GM18868 (cell line): ENCODE results near the gene VSTM4.

Source experiments
- ATAC-seq: cut with Tn5 transposase; IDR thresholded peaks from one replicate; pipeline ENCODE4 v1.9.1; 2021; ENCODE audit warnings: mild to moderate bottlenecking, moderate library complexity; ENCODE audit not compliant: unreplicated experiment

The VSTM4 gene

DNA sequence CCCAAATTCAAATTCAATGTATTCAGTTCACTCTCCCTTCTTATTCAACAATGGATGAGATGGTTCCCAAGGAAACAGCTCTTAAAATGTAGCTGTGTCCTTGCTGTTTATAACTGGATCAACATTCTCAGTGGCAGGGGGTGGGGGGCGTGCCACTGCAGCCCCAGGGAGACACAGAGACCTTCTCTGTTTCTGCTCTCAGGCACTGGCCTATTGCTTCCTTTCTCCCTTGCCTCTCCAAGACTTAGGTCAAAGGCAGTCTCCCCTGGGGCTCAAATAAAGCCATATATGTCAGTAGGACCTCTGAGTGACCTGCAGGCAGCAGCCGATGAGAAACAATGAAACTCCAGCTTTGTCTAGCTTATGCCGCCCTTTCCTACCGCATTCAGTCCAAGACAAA lies 20.7 kb downstream of the VSTM4 start:
- ATAC-seq = no peak

DNA sequence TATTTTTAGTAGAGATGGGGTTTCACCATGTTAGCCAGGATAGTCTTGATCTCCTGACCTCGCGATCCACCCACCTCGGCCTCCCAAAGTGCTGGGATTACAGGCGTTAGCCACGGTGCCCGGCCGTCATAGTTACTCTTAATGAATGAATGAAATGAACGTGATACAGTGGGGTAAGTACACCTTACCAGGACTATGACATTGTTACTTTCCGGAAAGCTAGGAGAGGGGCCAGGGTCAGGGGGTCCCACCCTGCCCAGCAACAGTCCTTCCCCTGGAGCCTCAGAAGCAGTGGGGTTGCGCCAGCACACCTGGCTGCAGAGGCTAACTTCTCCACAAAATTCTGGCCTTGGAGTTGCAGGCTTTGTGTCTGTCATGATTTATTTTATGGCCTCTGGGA lies 21.4 kb downstream of the VSTM4 start:
- ATAC-seq = no peak

DNA sequence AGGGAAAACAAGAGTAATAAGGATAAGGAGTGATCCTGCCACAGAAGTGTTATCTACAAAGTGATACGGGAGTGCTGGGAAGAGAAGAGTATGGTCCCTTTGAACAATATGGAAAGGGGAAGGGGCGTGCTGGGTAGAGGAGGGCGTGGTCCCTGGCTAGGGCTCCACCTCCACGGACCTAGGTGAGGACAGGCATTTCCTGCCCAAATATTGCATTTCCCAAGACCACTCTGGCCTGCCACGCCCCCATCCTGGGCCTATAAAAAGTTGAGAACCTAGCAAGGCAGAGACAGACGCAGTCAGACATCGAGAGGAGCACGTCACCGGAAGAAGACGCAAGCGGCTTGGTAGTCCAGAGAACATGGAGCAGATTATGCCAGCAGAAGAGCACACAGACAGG lies 22.8 kb downstream of the VSTM4 start:
- no peak for ATAC-seq

DNA sequence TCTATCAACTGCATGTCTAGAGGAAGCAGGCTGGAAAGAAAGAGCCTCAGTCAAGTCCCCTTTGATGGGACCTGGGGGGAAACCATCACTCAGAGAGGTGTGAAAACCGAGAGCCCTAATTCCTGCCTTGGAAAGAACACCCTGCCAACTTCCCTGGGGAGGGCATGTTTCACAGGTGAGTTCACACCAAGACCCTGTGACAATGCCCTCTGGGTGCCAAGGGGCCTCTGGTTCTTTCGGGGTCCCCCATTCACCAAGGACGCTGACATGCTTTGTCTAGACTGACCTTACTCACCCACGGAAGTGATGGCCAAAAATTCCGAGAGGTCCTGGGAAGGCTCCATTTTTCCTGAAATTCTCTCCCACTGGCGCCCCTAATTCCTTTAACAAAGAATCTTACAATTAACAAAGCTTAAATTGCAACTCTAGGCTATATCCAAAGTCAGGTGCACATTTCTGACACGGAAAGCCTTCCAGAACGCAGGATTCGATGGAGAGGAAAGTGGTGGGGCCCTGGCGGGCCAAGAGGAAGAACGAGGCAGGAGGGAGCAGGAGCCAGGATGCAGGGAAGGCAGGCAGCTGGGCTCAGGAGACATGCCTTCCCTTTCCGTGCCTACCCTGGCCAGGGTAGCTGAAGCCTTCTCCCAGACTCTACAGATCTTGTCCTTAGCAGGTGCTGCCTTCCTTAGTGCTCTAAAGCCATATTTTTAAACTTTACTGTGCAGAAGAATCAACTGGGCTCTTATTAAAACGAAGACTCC lies 23.7 kb downstream of the VSTM4 start:
- ATAC-seq = no peak

DNA sequence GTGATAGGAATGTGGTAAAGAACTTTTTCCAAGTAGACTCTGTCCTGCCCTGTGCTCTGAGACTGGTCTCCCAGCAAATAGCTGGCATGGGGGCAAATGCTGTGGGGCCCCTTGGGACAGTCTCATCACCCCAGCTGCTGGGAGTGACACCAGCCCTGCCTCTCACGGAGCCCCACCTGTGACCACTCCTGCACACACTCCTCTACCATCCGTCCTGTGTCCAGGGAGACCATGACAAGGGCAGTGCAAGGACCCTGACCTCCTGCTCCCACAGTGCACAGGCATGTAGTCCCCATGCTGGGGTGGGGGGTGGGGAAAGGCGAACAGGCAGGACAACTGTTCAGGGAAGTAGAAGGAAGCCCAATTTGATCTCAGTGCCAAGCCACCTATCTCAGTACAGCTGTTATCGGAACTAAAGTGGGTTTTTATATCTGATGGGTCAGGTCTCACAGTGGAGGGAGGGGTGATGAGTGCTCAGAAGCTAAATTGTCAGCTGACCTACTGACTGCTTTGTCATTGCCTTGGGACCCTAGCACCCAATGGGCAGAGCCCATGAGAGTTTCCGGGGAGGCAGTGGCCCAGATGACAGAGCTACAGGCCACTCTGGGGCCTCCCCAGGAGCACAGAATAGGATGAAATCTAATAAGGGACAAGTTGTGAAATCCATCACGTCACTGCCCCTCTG lies 24.5 kb downstream of the VSTM4 start:
- ATAC-seq = no peak

DNA sequence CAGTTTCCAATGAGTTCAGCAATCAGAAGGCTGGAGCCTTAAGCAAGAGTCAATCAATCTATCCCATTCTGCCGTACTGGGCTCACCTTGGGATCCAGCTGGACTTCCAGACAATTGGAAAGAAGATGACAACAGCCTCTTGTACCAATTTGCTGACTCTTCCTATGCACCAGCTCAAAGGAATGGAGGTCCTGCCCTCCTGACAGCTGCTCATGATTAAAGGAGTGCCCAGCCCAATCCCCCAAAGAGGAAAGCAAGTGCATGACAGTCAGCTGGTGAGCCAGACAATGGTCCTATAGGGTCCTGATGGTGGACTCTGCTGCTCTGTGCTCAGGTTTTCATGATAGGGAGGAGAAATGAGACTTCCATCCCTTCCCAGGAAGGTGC lies 25.1 kb downstream of the VSTM4 start:
- ATAC-seq = no peak

DNA sequence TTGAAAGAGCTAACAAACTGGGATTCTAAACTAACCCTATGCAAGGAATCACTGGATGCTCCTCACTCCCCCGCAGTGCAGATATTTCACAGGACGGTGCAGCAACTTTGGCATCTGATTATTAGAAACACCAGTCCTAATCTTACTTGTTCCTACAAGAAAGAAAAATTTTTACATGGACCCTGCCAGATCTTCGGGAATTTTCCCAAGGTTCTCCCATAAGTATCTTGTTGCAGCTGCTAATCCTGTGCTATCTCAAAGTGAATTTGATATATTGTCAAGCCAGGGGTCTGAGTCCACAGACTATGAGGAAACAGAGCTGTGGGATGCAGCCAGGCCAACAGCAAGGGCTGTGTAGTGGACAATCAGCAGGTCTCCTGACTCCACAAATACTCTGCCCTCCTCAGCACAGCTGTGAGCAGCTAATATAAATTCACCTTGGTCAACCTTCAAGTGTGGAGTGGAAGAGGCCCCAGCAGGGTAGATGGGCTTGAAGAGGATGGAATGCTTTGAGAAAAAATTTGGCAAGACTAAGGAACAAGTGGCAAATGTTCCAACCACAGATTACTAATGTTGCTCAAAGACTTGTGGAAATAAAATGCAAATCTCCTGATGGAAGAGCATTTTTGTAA lies 25.6 kb downstream of the VSTM4 start:
- ATAC-seq = no peak

DNA sequence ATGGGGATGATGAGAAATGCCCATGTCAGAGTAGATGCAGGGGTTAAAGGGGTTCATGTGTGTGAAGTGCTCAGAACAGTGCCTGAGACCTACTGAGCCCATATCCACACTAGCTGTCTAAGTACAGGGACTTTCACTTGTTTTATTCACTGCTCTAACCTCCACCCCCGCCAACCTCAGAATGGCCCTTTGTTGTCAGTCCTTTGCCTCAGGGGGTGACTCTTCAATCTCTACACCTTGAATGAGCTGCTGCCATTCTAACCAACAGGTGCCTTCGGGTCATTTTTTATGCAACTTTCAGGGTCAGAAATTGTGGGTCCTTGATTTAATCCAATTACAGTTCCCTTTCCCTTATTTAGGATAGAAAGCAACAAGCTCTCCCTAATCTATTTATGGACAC lies 26.2 kb downstream of the VSTM4 start:
- ATAC-seq = no peak

DNA sequence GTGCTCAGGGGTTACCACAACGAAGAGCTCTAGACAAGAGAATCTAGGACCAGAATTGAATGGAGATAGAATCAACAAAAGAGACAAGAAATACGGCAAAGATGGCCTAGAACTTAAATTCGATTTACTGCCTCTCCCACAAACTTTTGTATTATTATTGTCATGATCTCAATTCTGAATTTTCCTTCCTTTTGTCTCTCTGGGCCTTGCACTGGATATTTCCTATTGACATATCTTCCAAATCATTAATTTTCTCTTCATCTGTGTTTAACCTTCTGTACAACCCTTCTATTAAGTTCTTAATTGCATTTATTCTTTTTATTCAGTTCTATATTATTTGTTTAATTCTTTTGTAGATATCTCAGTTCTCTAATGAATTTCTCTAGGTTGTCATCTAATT lies 28.4 kb downstream of the VSTM4 start:
- no peak for ATAC-seq

DNA sequence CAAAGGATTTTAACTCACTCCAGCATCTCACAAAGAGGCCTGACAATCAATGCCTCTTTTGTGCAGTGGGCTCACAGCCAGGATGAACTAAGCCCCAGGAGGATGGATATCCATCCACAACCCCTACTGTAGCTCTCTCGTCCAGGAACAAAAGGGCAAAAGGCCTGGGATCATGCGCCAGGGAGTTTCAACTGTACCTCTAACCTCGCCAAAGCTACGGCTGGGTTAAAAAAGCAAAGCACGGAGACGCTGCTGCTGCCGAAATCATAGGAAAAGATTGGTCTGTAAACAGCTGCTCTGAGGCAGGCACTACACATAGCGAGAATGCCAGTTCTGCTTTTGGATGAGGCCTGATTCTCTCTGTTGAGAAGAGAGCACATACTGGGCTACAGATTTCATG lies 32.1 kb downstream of the VSTM4 start:
- ATAC-seq = no peak

DNA sequence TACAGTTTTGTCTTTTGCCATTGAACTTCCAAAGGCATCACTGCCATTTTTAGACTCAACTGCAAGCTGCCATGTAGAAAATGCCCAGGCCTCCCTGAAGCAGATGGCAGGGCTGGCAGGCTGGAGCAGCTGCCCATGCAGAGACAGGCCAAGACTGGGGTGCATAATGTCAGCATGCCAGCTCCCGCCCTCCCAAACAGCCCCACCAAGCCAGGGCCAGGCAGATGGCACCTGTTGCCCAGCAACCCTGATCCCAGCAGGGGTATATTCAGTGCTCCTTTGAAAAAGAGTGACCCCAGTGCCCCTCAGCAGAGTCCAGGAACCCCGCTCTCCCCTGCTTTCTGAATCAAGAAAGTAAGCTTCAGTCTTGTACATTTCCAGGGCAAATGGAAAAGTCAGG lies 32.6 kb downstream of the VSTM4 start:
- ATAC-seq = no peak

DNA sequence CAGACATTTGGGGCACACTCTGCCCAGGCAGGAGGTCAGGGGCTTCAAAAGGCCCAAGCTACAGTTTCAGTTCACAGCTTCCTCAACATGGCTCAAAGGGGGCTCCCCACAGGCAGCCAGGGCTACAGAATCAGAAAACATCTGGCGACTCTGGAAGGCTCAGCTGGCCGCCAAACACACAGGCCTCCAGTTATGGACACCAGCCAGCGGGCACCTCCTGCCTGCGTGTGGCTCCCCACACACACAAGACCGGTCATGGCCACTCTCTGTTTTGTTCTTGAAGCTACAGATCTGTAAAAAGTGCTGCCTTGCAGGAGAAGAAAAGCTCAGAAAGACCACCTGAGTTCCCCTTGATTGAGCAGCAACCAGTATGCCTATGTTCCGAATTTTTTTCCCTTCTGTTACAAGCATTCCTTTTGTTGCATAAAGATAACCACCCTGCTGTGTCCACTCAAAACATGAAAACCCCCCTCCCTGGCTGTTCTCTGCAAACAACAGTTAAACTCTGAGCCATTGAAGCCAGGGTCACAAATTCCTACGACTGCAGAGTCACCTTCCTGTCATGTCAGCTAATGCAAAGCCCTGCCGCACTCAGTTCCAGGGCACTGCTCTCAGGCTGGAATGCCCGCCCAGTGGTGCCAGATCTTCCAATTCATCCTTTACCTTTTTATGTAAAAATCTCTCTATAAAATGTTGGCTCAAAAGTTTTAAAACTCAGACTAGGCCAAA lies 33.6 kb downstream of the VSTM4 start:
- no peak for ATAC-seq

DNA sequence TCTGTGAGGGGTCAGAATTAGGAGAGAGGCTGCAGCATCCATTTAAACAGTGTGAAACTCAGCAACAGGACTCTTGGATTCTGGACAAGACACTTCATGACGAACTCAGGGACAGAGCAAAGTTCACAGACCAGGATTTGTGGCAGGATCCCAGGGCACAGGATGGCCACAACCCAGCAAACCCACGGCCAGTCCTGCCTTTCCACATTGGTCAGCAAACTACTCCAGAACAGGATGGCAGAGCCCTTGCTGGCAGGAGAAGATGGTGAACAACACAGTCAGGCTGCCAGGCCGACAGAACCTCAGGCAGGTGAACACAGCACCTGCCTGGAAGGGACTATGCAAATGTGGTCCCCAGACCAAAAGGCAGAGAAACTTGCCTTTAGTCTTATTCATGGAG lies 34.4 kb downstream of the VSTM4 start:
- ATAC-seq = no peak

DNA sequence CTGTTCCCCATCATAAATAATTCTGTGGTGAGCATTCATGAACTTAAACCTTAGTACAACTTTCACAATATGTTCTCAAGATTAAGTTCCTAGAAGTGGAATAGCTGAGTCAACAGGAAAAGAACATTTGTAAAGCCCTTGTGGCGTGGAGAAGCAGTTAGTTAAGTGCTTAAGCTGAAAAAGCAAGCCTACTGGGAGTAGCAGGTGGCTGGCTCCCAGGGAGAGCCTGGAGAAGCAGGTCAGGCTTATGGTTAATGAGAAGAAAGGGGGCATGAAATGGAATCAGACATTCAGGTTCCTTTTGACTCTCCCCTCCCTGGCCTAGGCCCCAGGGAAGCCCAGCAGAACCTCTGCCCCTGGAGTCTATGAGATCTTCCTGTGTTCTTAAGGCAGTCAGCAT lies 35.3 kb downstream of the VSTM4 start:
- no peak for ATAC-seq

DNA sequence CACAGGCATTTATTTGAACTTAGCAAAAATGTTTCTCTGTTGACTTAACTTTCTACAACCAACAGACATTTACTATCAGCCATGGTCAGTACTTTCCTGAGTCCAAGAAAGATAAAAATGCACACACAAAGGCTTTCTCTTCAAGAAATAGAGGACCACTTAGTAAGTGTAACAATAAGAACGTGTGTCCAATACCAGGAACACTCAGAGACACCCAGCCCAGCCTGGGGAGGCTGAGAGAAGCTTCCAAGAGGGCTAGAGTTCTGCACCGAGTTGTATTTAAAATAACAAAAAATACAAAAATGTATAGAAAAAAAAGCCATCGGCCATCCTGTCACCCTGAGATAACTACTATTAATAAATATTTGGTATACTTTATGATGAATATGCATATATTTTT lies 35.8 kb downstream of the VSTM4 start:
- ATAC-seq = no peak

DNA sequence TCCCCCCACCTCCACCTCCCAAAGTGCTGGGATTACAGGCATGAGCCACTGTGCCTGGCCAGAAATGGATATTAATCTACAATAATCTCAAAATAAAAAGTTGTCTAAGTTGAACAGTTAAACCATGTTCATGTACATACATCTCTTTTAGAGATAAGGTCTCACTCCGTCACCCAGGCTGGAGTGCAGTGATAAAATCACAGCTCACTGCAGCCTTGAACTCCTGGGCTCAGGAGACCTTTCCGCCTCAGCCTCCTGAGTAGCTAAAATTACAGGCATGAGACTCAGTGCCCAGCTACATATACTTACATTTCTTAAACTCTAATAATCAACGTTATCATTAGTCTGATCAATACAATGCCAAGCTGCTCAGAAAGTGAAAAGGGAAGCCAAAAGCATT lies 36.2 kb downstream of the VSTM4 start:
- no peak for ATAC-seq

DNA sequence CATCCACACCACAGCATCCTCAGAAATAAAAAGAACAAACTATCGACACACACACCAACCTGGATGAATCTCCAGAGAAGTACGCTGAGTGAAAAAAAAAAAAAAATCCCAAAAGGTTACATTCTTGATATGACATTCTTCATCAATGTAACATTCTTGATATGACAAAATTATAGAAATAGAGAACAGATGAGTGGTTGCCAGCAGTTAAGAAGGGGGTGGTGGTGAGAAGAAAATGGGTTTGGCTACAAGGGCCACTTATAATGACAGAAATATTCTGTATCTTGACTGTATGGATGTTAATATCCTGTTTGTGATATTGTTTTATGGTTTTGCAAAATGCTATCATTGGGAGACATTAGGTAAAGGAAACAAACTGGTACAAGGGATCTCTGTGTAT lies 36.9 kb downstream of the VSTM4 start:
- no peak for ATAC-seq

DNA sequence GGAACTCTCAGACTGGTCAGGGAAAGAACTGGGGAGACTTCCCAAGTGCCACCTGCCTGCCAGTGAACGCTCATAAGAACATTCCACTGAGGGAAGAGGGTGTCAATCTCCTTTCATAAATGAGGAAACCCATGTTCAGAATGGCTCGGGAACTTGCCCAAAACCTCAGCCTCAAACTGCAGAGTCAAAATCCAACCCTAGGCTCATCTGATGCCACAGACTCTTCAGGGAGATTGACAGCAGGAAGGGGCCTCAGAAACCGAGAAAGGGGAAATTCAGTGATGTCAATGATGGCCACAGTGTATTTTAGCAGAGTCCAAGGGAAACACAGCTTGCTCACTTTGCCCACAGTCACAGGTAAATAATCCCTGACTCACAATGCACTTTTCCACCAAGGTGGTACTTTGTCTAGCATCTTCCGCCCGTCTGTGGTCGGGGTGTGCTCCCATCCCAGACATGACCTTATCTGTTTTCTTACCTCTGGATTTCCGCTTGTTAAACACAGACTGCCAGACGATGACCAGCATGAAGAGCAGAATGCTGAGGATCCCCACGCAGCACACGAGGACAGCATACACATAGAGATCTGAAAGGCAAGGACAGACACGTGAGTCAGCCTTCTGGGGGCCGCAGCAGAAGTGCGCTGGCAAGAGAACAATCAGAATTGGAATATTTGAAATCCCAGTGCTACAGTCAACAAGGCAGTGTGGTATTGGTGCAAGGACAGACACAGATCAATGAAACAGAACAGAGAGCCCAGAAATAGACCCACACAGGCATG lies 38.4 kb downstream of the VSTM4 start:
- ATAC-seq = peak; percentile 91

DNA sequence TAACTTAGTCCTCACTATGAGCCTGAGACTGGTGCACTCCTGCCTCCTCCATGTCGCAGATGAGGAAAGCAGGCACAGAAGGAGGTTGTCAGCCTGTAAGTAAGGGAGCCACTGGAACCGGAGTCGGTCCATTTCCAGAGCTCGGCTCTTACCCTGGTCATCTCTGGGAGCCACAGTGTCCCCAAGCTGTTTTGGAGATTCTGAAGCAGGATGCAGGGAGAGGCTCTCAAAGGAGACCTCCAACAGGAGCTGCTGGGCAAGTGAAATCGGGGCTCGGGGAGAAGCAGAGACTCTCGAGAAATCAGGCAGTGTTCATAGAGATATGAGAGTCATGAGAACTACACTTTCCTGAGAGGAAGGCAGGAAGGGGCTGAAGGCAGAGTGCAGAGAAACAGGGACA lies 39.0 kb downstream of the VSTM4 start:
- no peak for ATAC-seq

DNA sequence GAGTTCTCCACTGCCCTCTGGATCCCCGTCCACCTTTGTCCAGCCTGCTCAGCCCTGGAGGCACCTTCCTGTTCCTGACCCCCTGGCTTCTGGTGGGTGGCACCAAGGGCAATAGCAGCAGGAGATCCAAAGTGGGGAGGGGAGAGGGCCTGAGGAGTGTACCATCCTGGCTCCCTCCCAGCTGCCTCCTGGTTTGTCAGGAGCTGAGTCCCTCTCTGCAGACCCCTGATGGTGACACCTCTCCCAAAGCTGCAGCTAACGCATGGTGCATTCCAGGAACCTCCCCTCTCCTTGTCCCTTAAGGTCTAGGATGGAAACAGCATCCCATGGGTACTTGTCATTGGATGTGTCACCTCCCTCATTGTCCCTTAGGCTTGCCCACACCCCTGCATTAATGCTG lies 39.6 kb downstream of the VSTM4 start:
- ATAC-seq = no peak
